Placental pericyte (primary cell): ENCODE data around the gene LINC00237. TPM values are rescaled to one million over a fixed set of nuclear protein-coding genes. Genes with fewer than 3 reads are reported as not detected.

Source experiments
- small RNA-seq: library from RNA; depleted of rRNA; stranded (forward); fragments of <200 nt; gene quantifications from one replicate; pipeline ENCODE3, GENCODE V24; 2012; ENCODE audit warnings: low replicate concordance
- total RNA-seq: library from RNA; depleted of rRNA; stranded (reverse); fragments of >200 nt; gene quantifications from 2 replicates; pipeline ENCODE4 v1.2.3, GENCODE V29; 2012

LINC00237 gene
- not detected in 2 replicates for total RNA-seq

GRCh38 chr20:21106171-21107017, at the start of gene LINC00237:
TSS of gene LINC00237 (minus strand) at chr20:21106358.

GRCh38 chr20:21125849-21126580, 19.9 kb upstream of the LINC00237 start, which contains the start of gene KIZ:
TSS of gene KIZ (plus strand) at chr20:21126082. CDS start at chr20:21126116, 34 bp downstream.

Small RNA genes lying within 50 kb of the gene (small RNA-seq; reads per million reads assigned to genes)
- not detected for gene RNA5SP477

Other genes starting within 250 kb of the LINC00237 start
- 9.3 and 35.9 TPM in 2 replicates for gene KIZ, start 19.7 kb upstream of the LINC00237 start, total RNA-seq
- gene XRN2, start 197.0 kb upstream of the LINC00237 start, total RNA-seq, result 99.1 and 112 TPM in 2 replicates